H9 (cell line): ENCODE data around the gene TAF4. TPM values are rescaled to one million over a fixed set of nuclear protein-coding genes. Genes with fewer than 3 reads are reported as not detected.
A peak's percentile ranks its signal among the peaks of the same experiment; 100 is the strongest.

ENCODE experiments used
- DNase-seq: peaks from one replicate; pipeline ENCODE4 v3.0.0-alpha.2; 2017
- H2AFZ ChIP-seq: one replicate; pipeline ENCODE4 v1.6.1; 2013; ENCODE audit warnings: mild to moderate bottlenecking, low read length, control low read depth, moderate library complexity
- H2AK5ac ChIP-seq: 2 replicates; pipeline ENCODE4 v1.6.1; 2013; ENCODE audit warnings: low read length, control low read depth, mixed read lengths; ENCODE audit not compliant: insufficient read length
- H2BK120ac ChIP-seq: one replicate; pipeline ENCODE4 v1.6.1; 2013; ENCODE audit warnings: low read depth, mild to moderate bottlenecking, low read length, control low read depth, inconsistent platforms; ENCODE audit not compliant: poor library complexity, severe bottlenecking
- H2BK12ac ChIP-seq: 2 replicates; pipeline ENCODE4 v1.6.1; 2013; ENCODE audit warnings: low read length, control low read depth, mixed read lengths, low read depth; ENCODE audit not compliant: insufficient read length
- H2BK15ac ChIP-seq: 2 replicates; pipeline ENCODE4 v1.6.1; 2013; ENCODE audit warnings: low read depth, low read length, control low read depth
- H2BK20ac ChIP-seq: one replicate; pipeline ENCODE4 v1.6.1; 2013; ENCODE audit warnings: low read depth, mild to moderate bottlenecking, low read length, control low read depth, inconsistent platforms; ENCODE audit not compliant: poor library complexity, severe bottlenecking
- H2BK5ac ChIP-seq: 2 replicates; pipeline ENCODE4 v1.6.1; 2013; ENCODE audit warnings: low read length, control low read depth, mixed read lengths; ENCODE audit not compliant: insufficient read length
- H3K14ac ChIP-seq: 2 replicates; pipeline ENCODE4 v1.6.1; 2013; ENCODE audit warnings: low read length, control low read depth; ENCODE audit not compliant: insufficient read depth
- H3K18ac ChIP-seq: 2 replicates; pipeline ENCODE4 v1.6.1; 2013; ENCODE audit warnings: low read depth, mild to moderate bottlenecking, mixed read lengths, low read length, control low read depth; ENCODE audit not compliant: insufficient read length
- H3K23ac ChIP-seq: 2 replicates; pipeline ENCODE4 v1.6.1; 2013; ENCODE audit warnings: low read length, control low read depth, mixed read lengths, low read depth; ENCODE audit not compliant: insufficient read length
- H3K23me2 ChIP-seq: 2 replicates; pipeline ENCODE4 v1.6.1; 2013; ENCODE audit warnings: low read depth, mild to moderate bottlenecking, mixed read lengths, low read length, control low read depth; ENCODE audit not compliant: insufficient read length, poor library complexity, severe bottlenecking
- H3K27ac ChIP-seq: 2 replicates; pipeline ENCODE4 v1.5.1; 2013; ENCODE audit warnings: low read length, control low read depth, mixed read lengths, low read depth; ENCODE audit not compliant: insufficient read length
- H3K27me3 ChIP-seq: 2 replicates; pipeline ENCODE4 v1.6.1; 2013; ENCODE audit warnings: low read length, control low read depth, inconsistent platforms; ENCODE audit not compliant: insufficient read depth
- H3K4ac ChIP-seq: 2 replicates; pipeline ENCODE4 v1.6.1; 2013; ENCODE audit warnings: low read depth, mild to moderate bottlenecking, control low read depth, inconsistent platforms, low read length, moderate library complexity
- H3K4me1 ChIP-seq: 2 replicates; pipeline ENCODE4 v1.6.1; 2013; ENCODE audit warnings: low read length, control low read depth, inconsistent platforms; ENCODE audit not compliant: insufficient read depth
- H3K4me2 ChIP-seq: 2 replicates; pipeline ENCODE4 v1.6.1; 2013; ENCODE audit warnings: low read length, control low read depth, mixed read lengths; ENCODE audit not compliant: insufficient read length, insufficient read depth
- H3K56ac ChIP-seq: 2 replicates; pipeline ENCODE4 v1.6.1; 2013; ENCODE audit warnings: low read depth, mild to moderate bottlenecking, mixed read lengths, low read length, control low read depth; ENCODE audit not compliant: insufficient read length
- H3K79me1 ChIP-seq: 2 replicates; pipeline ENCODE4 v1.6.1; 2013; ENCODE audit warnings: low read depth, mild to moderate bottlenecking, moderate library complexity, low read length, control low read depth, inconsistent platforms; ENCODE audit not compliant: insufficient read depth, poor library complexity, severe bottlenecking
- H3K79me2 ChIP-seq: 2 replicates; pipeline ENCODE4 v1.6.1; 2013; ENCODE audit warnings: low read length, control low read depth, inconsistent platforms; ENCODE audit not compliant: insufficient read depth
- H3K9ac ChIP-seq: 2 replicates; pipeline ENCODE4 v1.6.1; 2013; ENCODE audit warnings: low read length, control low read depth, mixed read lengths; ENCODE audit not compliant: insufficient read length; ENCODE audit errors: extremely low read depth
- H3K9me3 ChIP-seq: one replicate; pipeline ENCODE4 v1.6.1; 2013; ENCODE audit warnings: low read depth, low read length, inconsistent platforms; ENCODE audit not compliant: control insufficient read depth
- H3T11ph ChIP-seq: one replicate; pipeline ENCODE4 v1.6.1; 2013; ENCODE audit warnings: mild to moderate bottlenecking, low read length, control low read depth, inconsistent platforms
- H4K20me1 ChIP-seq: one replicate; pipeline ENCODE4 v1.6.1; 2013; ENCODE audit not compliant: control insufficient read depth, insufficient read length, insufficient read depth
- H4K5ac ChIP-seq: 2 replicates; pipeline ENCODE4 v1.6.1; 2013; ENCODE audit warnings: low read depth, mild to moderate bottlenecking, mixed read lengths, low read length, control low read depth; ENCODE audit not compliant: insufficient read length
- H4K8ac ChIP-seq: replicated peaks from 2 replicates; pipeline ENCODE4 v1.6.1; 2013; ENCODE audit warnings: low read length, control low read depth, mixed read lengths, low read depth; ENCODE audit not compliant: insufficient read length
- H4K91ac ChIP-seq: 2 replicates; pipeline ENCODE4 v1.6.1; 2013; ENCODE audit warnings: low read depth, mild to moderate bottlenecking, moderate library complexity, mixed read lengths, low read length, control low read depth; ENCODE audit not compliant: insufficient read length
- H3K27ac Mint-ChIP-seq, 3 experiments: 2 replicates in 2 of 3; 3 replicates in 1 of 3; pipeline ENCODE4 v1.8.0; 2020 to 2021; ENCODE audit warnings: mixed read lengths in 3 of 3, mild to moderate bottlenecking in 1 of 3, moderate library complexity in 1 of 3
- H3K27me3 Mint-ChIP-seq: 2 replicates; pipeline ENCODE4 v1.8.0; 2021; ENCODE audit warnings: low read depth, mild to moderate bottlenecking, moderate library complexity, mixed read lengths
- H3K36me3 Mint-ChIP-seq, 3 experiments: 2 replicates in 2 of 3; 3 replicates in 1 of 3; pipeline ENCODE4 v1.8.0; 2020 to 2021; ENCODE audit warnings: low read depth in 3 of 3, mixed read lengths in 3 of 3; ENCODE audit not compliant: insufficient read depth in 1 of 3
- H3K4me1 Mint-ChIP-seq, 2 experiments: 2 replicates each; pipeline ENCODE4 v1.8.0; 2020; ENCODE audit warnings: mixed read lengths in 2 of 2
- H3K4me3 Mint-ChIP-seq, 2 experiments: 2 replicates in 1 of 2; 3 replicates in 1 of 2; pipeline ENCODE4 v1.8.0; 2020 to 2021; ENCODE audit warnings: mild to moderate bottlenecking in 2 of 2, mixed read lengths in 2 of 2, moderate library complexity in 1 of 2
- H3K9me3 Mint-ChIP-seq, 2 experiments: 2 replicates in 1 of 2; 3 replicates in 1 of 2; pipeline ENCODE4 v1.8.0; 2020; ENCODE audit warnings: mild to moderate bottlenecking in 2 of 2, mixed read lengths in 2 of 2, moderate library complexity in 1 of 2
- WGBS: extraction: QIAGEN DNeasy Blood & Tissue Kit; methylation state at CpG from one replicate; pipeline ENCODE4 v1.1.7; 2013; ENCODE audit warnings: missing lambda C conversion rate, low lambda C conversion rate, mixed read lengths; ENCODE audit not compliant: insufficient read length; ENCODE audit errors: extremely low coverage; 5-methylcytosine and 5-hydroxymethylcytosine counted together
- total RNA-seq: library from RNA; stranded (reverse); gene quantifications from 2 replicates; pipeline ENCODE4 v1.2.1, GENCODE V29; 2021
- TF ChIP-seq, protein P1 (sequence below): fragments of 200-600 bp; sonication (generic); conservative IDR thresholded peaks from 3 replicates; pipeline ENCODE4 v1.8.0; 2021; ENCODE audit warnings: antibody characterized with exemption, mild to moderate bottlenecking

The TAF4 gene
- total RNA-seq, 1 experiment from 2014 or later, result 30.8 TPM

GRCh38 chr20:61931476-61932198, 134.0 kb downstream of the TAF4 start:
- Histone ChIP-seq H3K14ac (0 out of 2 replicates have a peak overlapping the region, but pooled peaks have one; percentile 13), H3K23me2 (no peaks in the 10 kb centered on the region), H2BK5ac (no peak overlapping the region), H3K27ac (no peak overlapping the region), H3K79me2 (no peaks in the 10 kb centered on the region), H3K4ac (no peak overlapping the region), H3T11ph (no peak overlapping the region), H2BK12ac (no peak overlapping the region), H3K4me2 (no peak overlapping the region), H2AFZ (no peak overlapping the region), H2BK120ac (no peak overlapping the region), H3K9ac (no peak overlapping the region), H3K79me1 (no peaks in the 10 kb centered on the region), H4K91ac (no peak overlapping the region), H3K27me3 (no peaks in the 10 kb centered on the region), H2AK5ac (no peak overlapping the region), H4K8ac (no peak overlapping the region), H3K9me3 (no peaks in the 10 kb centered on the region), H2BK15ac (no peak overlapping the region), H3K4me1 (no peaks in the 10 kb centered on the region), H3K18ac (no peak overlapping the region), H4K20me1 (no peaks in the 10 kb centered on the region), H3K56ac (no peak overlapping the region), H3K23ac (no peak overlapping the region), H4K5ac (no peak overlapping the region), H2BK20ac (no peak overlapping the region)
- H3K36me3 Mint-ChIP-seq, result peaks cover 0 to 7% (median 2%) of the 10 kb centered on the region in 3 experiments; a peak in 3 of 7 replicates
- DNase-seq, result no peak
- H3K27ac Mint-ChIP-seq, result peak overlapping the region in 2 of 3 experiments; percentile 62 to 83; a peak in 3 of 7 replicates
- WGBS, result no CpG with 5 or more reads among the region's 14 CpGs
- no peak overlapping the region for H3K4me3 Mint-ChIP-seq
- no peaks in the 10 kb centered on the region; the same call in none of the 2 replicates for H3K27me3 Mint-ChIP-seq
- H3K9me3 Mint-ChIP-seq, result 0 out of 5 replicates have a peak, but pooled peaks cover 0 to 2% of the 10 kb centered on the region in 2 experiments
- TF ChIP-seq, protein P1, sequence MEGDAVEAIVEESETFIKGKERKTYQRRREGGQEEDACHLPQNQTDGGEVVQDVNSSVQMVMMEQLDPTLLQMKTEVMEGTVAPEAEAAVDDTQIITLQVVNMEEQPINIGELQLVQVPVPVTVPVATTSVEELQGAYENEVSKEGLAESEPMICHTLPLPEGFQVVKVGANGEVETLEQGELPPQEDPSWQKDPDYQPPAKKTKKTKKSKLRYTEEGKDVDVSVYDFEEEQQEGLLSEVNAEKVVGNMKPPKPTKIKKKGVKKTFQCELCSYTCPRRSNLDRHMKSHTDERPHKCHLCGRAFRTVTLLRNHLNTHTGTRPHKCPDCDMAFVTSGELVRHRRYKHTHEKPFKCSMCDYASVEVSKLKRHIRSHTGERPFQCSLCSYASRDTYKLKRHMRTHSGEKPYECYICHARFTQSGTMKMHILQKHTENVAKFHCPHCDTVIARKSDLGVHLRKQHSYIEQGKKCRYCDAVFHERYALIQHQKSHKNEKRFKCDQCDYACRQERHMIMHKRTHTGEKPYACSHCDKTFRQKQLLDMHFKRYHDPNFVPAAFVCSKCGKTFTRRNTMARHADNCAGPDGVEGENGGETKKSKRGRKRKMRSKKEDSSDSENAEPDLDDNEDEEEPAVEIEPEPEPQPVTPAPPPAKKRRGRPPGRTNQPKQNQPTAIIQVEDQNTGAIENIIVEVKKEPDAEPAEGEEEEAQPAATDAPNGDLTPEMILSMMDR, result no peak
- H3K4me1 Mint-ChIP-seq, result peaks cover 12 to 22% of the 10 kb centered on the region in 2 experiments
